Stomach smooth muscle (tissue), 2 donors: ENCODE results near the gene CEP44.
"Not testable (repeated sequence)": the region's sequence is repeated elsewhere in the genome, so short reads cannot be mapped to it uniquely, and the experiment has no call there.

ENCODE experiments used
- H3K27ac ChIP-seq: one replicate; pipeline ENCODE4 v1.7.0; 2013; ENCODE audit warnings: mild to moderate bottlenecking, low read length, inconsistent platforms
- H3K27me3 ChIP-seq, 2 donors: one replicate each; pipeline ENCODE4 v1.7.0; 2013; ENCODE audit warnings: low read length in 2 of 2; ENCODE audit not compliant: insufficient read depth in 2 of 2, control insufficient read depth in 1 of 2
- H3K36me3 ChIP-seq, 2 donors: one replicate each; pipeline ENCODE4 v1.7.0; 2013; ENCODE audit warnings: low read length in 2 of 2; ENCODE audit not compliant: control insufficient read depth in 2 of 2, insufficient read depth in 2 of 2
- H3K4me1 ChIP-seq: one replicate; pipeline ENCODE4 v1.7.0; 2013; ENCODE audit warnings: low read length; ENCODE audit not compliant: control insufficient read depth, insufficient read depth
- H3K4me3 ChIP-seq, 2 donors: one replicate each; pipeline ENCODE4 v1.7.0; 2013; ENCODE audit warnings: low read length in 2 of 2
- H3K9ac ChIP-seq, 2 donors: one replicate each; pipeline ENCODE4 v1.7.0; 2013; ENCODE audit warnings: low read length in 2 of 2, mild to moderate bottlenecking in 1 of 2
- H3K9me3 ChIP-seq, 2 donors: one replicate each; pipeline ENCODE4 v1.7.0; 2013; ENCODE audit warnings: low read length in 2 of 2; ENCODE audit not compliant: control insufficient read depth in 2 of 2
- donor health status: healthy.
- donor health status: Pancreatic carcinoma.

Gene CEP44

DNA sequence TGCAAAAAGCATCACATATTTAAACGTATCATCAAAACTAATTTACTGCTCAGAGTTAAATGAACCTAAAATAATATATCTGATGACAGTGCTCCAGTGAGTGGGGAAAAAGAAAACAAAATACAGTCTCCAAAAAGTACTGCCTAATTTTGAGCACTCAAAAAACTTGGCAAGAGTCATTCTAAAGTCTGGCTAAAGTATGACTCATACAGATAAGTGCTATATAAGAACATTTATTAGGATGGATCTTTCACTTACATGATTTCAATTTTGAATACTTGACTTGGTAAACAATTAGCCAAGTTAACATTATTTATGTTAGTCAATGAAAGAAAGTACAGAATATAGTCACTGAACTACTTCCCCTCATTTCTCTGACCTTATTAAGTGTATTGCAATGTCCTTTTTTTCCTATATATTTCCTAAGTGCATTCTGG is 27.4 kb upstream of the CEP44 start:
- Histone ChIP-seq H3K36me3 (peaks cover 0 to 3% of the 10 kb centered on the region in 2 donors), H3K27ac (no peak overlapping the region), H3K4me1 (no peaks in the 10 kb centered on the region), H3K27me3 (no peaks in the 10 kb centered on the region), H3K9ac (no peak overlapping the region), H3K4me3 (no peak overlapping the region), H3K9me3 (no peaks in the 10 kb centered on the region)

- Histone ChIP-seq H3K4me1 (no peaks in the 10 kb centered on the region), H3K9me3 (no peaks in the 10 kb centered on the region), H3K36me3 (peaks cover 0 to 3% of the 10 kb centered on the region in 2 donors), H3K4me3 (no peak overlapping the region), H3K27ac (no peak overlapping the region), H3K9ac (no peak overlapping the region), H3K27me3 (no peaks in the 10 kb centered on the region)
Measured at GRCh38 chr4:174259580-174259979, 24.1 kb upstream of the CEP44 start.

GRCh38 chr4:174260099-174260498 is 23.6 kb upstream of the CEP44 start:
- no peaks in the 10 kb centered on the region for H3K9me3 ChIP-seq
- H3K9ac ChIP-seq, result no peak overlapping the region
- H3K36me3 ChIP-seq, result peaks cover 0 to 3% of the 10 kb centered on the region in 2 donors
- H3K27me3 ChIP-seq, result no peaks in the 10 kb centered on the region
- no peak overlapping the region for H3K27ac ChIP-seq
- H3K4me1 ChIP-seq, result no peaks in the 10 kb centered on the region
- peak overlapping the region in 1 of 2 donors; percentile 0 for H3K4me3 ChIP-seq

- not testable (repeated sequence) for H3K27me3 ChIP-seq, H3K9ac ChIP-seq, H3K4me1 ChIP-seq, H3K36me3 ChIP-seq, H3K9me3 ChIP-seq, H3K27ac ChIP-seq, H3K4me3 ChIP-seq
Measured at GRCh38 chr4:174261432-174261831, 22.3 kb upstream of the CEP44 start.

- Histone ChIP-seq H3K9me3 (no peaks in the 10 kb centered on the region), H3K27ac (no peak overlapping the region), H3K36me3 (peaks cover 0 to under 1% of the 10 kb centered on the region in 2 donors), H3K4me3 (no peak overlapping the region), H3K4me1 (peaks cover 3% of the 10 kb centered on the region), H3K27me3 (no peaks in the 10 kb centered on the region), H3K9ac (no peak overlapping the region)
Measured at GRCh38 chr4:174262624-174263444, 20.9 kb upstream of the CEP44 start.

- H3K36me3 ChIP-seq, result no peaks in the 10 kb centered on the region
- H3K9ac ChIP-seq, result no peak overlapping the region
- no peak overlapping the region for H3K4me3 ChIP-seq
- no peaks in the 10 kb centered on the region for H3K9me3 ChIP-seq
- no peaks in the 10 kb centered on the region for H3K27me3 ChIP-seq
- H3K27ac ChIP-seq, result no peak overlapping the region
- H3K4me1 ChIP-seq, result peaks cover 3% of the 10 kb centered on the region
Measured at GRCh38 chr4:174263445-174263736, 20.3 kb upstream of the CEP44 start.

- Histone ChIP-seq H3K27me3 (no peaks in the 10 kb centered on the region), H3K9me3 (no peaks in the 10 kb centered on the region), H3K27ac (no peak overlapping the region), H3K4me1 (peaks cover 3% of the 10 kb centered on the region), H3K36me3 (no peaks in the 10 kb centered on the region), H3K4me3 (no peak overlapping the region), H3K9ac (no peak overlapping the region)
Measured at GRCh38 chr4:174265916-174266315, 17.8 kb upstream of the CEP44 start.

DNA sequence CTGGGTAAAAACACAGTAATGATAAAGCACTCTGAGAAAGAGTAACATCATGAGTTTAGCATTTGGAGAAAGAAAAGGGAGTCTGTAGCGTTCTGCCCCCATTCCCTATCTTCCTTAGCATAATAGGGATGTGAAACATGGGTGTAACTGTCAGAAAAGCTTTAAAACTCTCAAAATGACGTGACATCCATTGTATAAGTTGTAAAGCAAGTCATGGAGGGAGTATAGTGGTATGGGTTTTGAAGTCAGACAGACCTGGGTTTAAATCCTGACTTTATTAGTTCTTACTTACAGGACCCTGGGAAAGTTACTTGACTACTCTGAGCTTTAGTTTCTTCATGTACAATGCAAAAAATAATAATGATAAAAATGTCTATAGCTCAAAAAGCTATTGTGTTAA is 17.3 kb upstream of the CEP44 start:
- peaks cover 3% of the 10 kb centered on the region for H3K4me1 ChIP-seq
- no peak overlapping the region for H3K9ac ChIP-seq
- no peaks in the 10 kb centered on the region for H3K9me3 ChIP-seq
- no peak overlapping the region for H3K27ac ChIP-seq
- H3K27me3 ChIP-seq, result no peaks in the 10 kb centered on the region
- H3K4me3 ChIP-seq, result no peak overlapping the region
- no peaks in the 10 kb centered on the region for H3K36me3 ChIP-seq

GRCh38 chr4:174273930-174274329 is 9.8 kb upstream of the CEP44 start:
- H3K9ac ChIP-seq, result no peak overlapping the region
- H3K36me3 ChIP-seq, result no peaks in the 10 kb centered on the region
- no peak overlapping the region for H3K27ac ChIP-seq
- no peaks in the 10 kb centered on the region for H3K4me1 ChIP-seq
- H3K27me3 ChIP-seq, result no peaks in the 10 kb centered on the region
- no peaks in the 10 kb centered on the region for H3K9me3 ChIP-seq
- H3K4me3 ChIP-seq, result no peak overlapping the region

- no peak overlapping the region for H3K4me3 ChIP-seq
- H3K27ac ChIP-seq, result no peak overlapping the region
- no peaks in the 10 kb centered on the region for H3K27me3 ChIP-seq
- H3K9ac ChIP-seq, result no peak overlapping the region
- no peaks in the 10 kb centered on the region for H3K4me1 ChIP-seq
- H3K36me3 ChIP-seq, result no peaks in the 10 kb centered on the region
- H3K9me3 ChIP-seq, result no peaks in the 10 kb centered on the region
Measured at GRCh38 chr4:174274436-174274835, 9.3 kb upstream of the CEP44 start.

GRCh38 chr4:174275101-174275500 is 8.6 kb upstream of the CEP44 start:
- H3K36me3 ChIP-seq, result no peaks in the 10 kb centered on the region
- no peaks in the 10 kb centered on the region for H3K9me3 ChIP-seq
- no peaks in the 10 kb centered on the region for H3K4me1 ChIP-seq

More at GRCh38 chr4:174275101-174275500, 8.6 kb upstream of the CEP44 start:
- H3K27me3 ChIP-seq, result no peaks in the 10 kb centered on the region
- no peak overlapping the region for H3K9ac ChIP-seq
- H3K27ac ChIP-seq, result no peak overlapping the region
- H3K4me3 ChIP-seq, result no peak overlapping the region
